A549 treated with DMSO at 1 μM for 4 hours (cell line): ENCODE results near the gene ATP5IF1. TPM values are rescaled to one million over a fixed set of nuclear protein-coding genes. Genes with fewer than 3 reads are reported as not detected.

Experiments used
- total RNA-seq: library from RNA; stranded (reverse); fragments of 200-300 nt; extraction: Qiagen RNA extraction; gene quantifications from 5 replicates; pipeline ENCODE4 v1.2.3, GENCODE V29; 2022; ENCODE audit warnings: low read depth

Gene ATP5IF1
- total RNA-seq = 146 to 180 TPM (median 161 TPM) in 5 replicates

GRCh38 chr1:28235755-28236655 lies at the start of gene ATP5IF1:
TSS of gene ATP5IF1 (plus strand) at chr1:28236124. CDS start at chr1:28236184, 60 bp downstream.

GRCh38 chr1:28232558-28233263 lies 3.2 kb upstream of the ATP5IF1 start, which contains the start of gene DNAJC8:
TSS of gene DNAJC8 (minus strand) at chr1:28233029. CDS start at chr1:28232998, 31 bp downstream.

GRCh38 chr1:28259252-28259933 lies 23.5 kb downstream of the ATP5IF1 start, which contains the start of gene SESN2:
TSS of gene SESN2 (plus strand) at chr1:28259518. CDS start at chr1:28259848, 330 bp downstream.

Other genes starting within 250 kb of the ATP5IF1 start
- gene EYA3, start 147.5 kb upstream of the ATP5IF1 start, total RNA-seq = 6.5 to 7.8 TPM (median 7.2 TPM) in 5 replicates
- gene PTAFR, start 59.4 kb upstream of the ATP5IF1 start, total RNA-seq = 0.24 to 0.38 TPM (median 0.29 TPM) in 5 replicates
- 72.1 to 75.8 TPM (median 74.5 TPM) in 5 replicates for gene DNAJC8, start 3.1 kb upstream of the ATP5IF1 start, total RNA-seq
- gene SESN2, start 23.4 kb downstream of the ATP5IF1 start, total RNA-seq = 7.7 to 10.1 TPM (median 8.3 TPM) in 5 replicates
- gene MED18, start 92.9 kb downstream of the ATP5IF1 start, total RNA-seq = 15.5 to 21.1 TPM (median 18.7 TPM) in 5 replicates
- gene PHACTR4, start 133.6 kb downstream of the ATP5IF1 start, total RNA-seq = 22.1 to 25.4 TPM (median 23.5 TPM) in 5 replicates